BLaER1 treated with 17β-estradiol and CSF1 and Interleukin-3, amounts not matched to agents 10 nM and 100 nM (cell line): ENCODE results near the gene OTOA.
"Not testable (repeated sequence)": the region's sequence is repeated elsewhere in the genome, so short reads cannot be mapped to it uniquely, and the experiment has no call there.

Experiments used
- H3K27ac ChIP-seq, 11 experiments: shearing (Covaris generic); formaldehyde crosslinking; 2 replicates each; pipeline ENCODE4 v1.8.1; 2022
- H3K27me3 ChIP-seq, 11 experiments: shearing (Covaris generic); formaldehyde crosslinking; 2 replicates each; pipeline ENCODE4 v1.8.1; 2022
- H3K36me3 ChIP-seq, 11 experiments: shearing (Covaris generic); formaldehyde crosslinking; 2 replicates each; pipeline ENCODE4 v1.8.1; 2022
- H3K4me1 ChIP-seq, 10 experiments: shearing (Covaris generic); formaldehyde crosslinking; 2 replicates each; pipeline ENCODE4 v1.8.1; 2022
- H3K4me2 ChIP-seq, 11 experiments: shearing (Covaris generic); formaldehyde crosslinking; 2 replicates each; pipeline ENCODE4 v1.8.1; 2022
- H3K4me3 ChIP-seq, 10 experiments: shearing (Covaris generic); formaldehyde crosslinking; 2 replicates each; pipeline ENCODE4 v1.8.1; 2022
- H3K9ac ChIP-seq, 11 experiments: shearing (Covaris generic); formaldehyde crosslinking; 2 replicates each; pipeline ENCODE4 v1.8.1; 2022
- H3K9me3 ChIP-seq, 11 experiments: shearing (Covaris generic); formaldehyde crosslinking; replicated peaks in 1 of 11; 2 replicates each; pipeline ENCODE4 v1.8.1; 2022
- H4K20me1 ChIP-seq, 11 experiments: shearing (Covaris generic); formaldehyde crosslinking; 2 replicates each; pipeline ENCODE4 v1.8.1; 2022

OTOA gene

GRCh38 chr16:21772547-21773206 lies 108.9 kb downstream of the OTOA start:
- H3K27me3 ChIP-seq, H3K9me3 ChIP-seq, H4K20me1 ChIP-seq, H3K4me3 ChIP-seq, H3K27ac ChIP-seq, H3K9ac ChIP-seq, H3K36me3 ChIP-seq: not testable (repeated sequence)
- Histone ChIP-seq H3K4me1 (peaks cover 0 to 19% (median 0%) of the 10 kb centered on the region in 10 experiments; a peak in 2 of 20 replicates), H3K4me2 (peak overlapping the region in 1 of 11 experiments; percentile 42; a peak in 1 of 22 replicates)

- not testable (repeated sequence) for H3K36me3 ChIP-seq, H3K4me3 ChIP-seq, H3K4me2 ChIP-seq, H3K9me3 ChIP-seq, H4K20me1 ChIP-seq, H3K27ac ChIP-seq, H3K27me3 ChIP-seq, H3K9ac ChIP-seq
- H3K4me1 ChIP-seq, result peaks cover 0 to 19% (median 0%) of the 10 kb centered on the region in 10 experiments; a peak in 2 of 20 replicates
These were observed 109.4 kb downstream of the OTOA start for GRCh38 chr16:21773207-21773553.

- H3K27me3 ChIP-seq, H4K20me1 ChIP-seq, H3K9me3 ChIP-seq, H3K9ac ChIP-seq, H3K27ac ChIP-seq, H3K36me3 ChIP-seq, H3K4me2 ChIP-seq, H3K4me3 ChIP-seq, H3K4me1 ChIP-seq: not testable (repeated sequence)
These were observed 116.8 kb downstream of the OTOA start for GRCh38 chr16:21780525-21780924.

- H3K9me3 ChIP-seq, H4K20me1 ChIP-seq, H3K4me3 ChIP-seq, H3K36me3 ChIP-seq, H3K27me3 ChIP-seq, H3K9ac ChIP-seq: not testable (repeated sequence)
- H3K4me2 ChIP-seq, result peak overlapping the region in 1 of 11 experiments; percentile 61; a peak in 1 of 22 replicates
- H3K4me1 ChIP-seq, result peaks cover 0 to 12% (median 0%) of the 10 kb centered on the region in 10 experiments; a peak in 4 of 20 replicates
- peak overlapping the region in 7 of 11 experiments; percentile 49 to 85 (median 73); a peak in 13 of 22 replicates for H3K27ac ChIP-seq
These were observed 126.7 kb downstream of the OTOA start for GRCh38 chr16:21790506-21790905.

GRCh38 chr16:21793310-21793709 lies 129.5 kb downstream of the OTOA start:
- Histone ChIP-seq H3K4me1 (peaks cover 0 to 24% (median 0%) of the 10 kb centered on the region in 10 experiments; a peak in 4 of 20 replicates), H3K27ac (peak overlapping the region in 2 of 11 experiments; percentile 46 to 51; a peak in 1 of 22 replicates)
- not testable (repeated sequence) for H3K9me3 ChIP-seq, H4K20me1 ChIP-seq, H3K4me3 ChIP-seq, H3K27me3 ChIP-seq, H3K36me3 ChIP-seq, H3K4me2 ChIP-seq, H3K9ac ChIP-seq

GRCh38 chr16:21798601-21799000 lies 134.8 kb downstream of the OTOA start:
- H3K4me2 ChIP-seq, H3K27me3 ChIP-seq, H3K9me3 ChIP-seq, H3K36me3 ChIP-seq, H3K27ac ChIP-seq, H3K4me3 ChIP-seq, H3K9ac ChIP-seq, H4K20me1 ChIP-seq: not testable (repeated sequence)
- H3K4me1 ChIP-seq, result peaks cover 0 to 36% (median 0%) of the 10 kb centered on the region in 10 experiments; a peak in 4 of 20 replicates

GRCh38 chr16:21801538-21802374 lies 138.0 kb downstream of the OTOA start:
- not testable (repeated sequence) for H3K36me3 ChIP-seq, H3K9me3 ChIP-seq, H4K20me1 ChIP-seq, H3K27me3 ChIP-seq, H3K4me3 ChIP-seq
- H3K4me1 ChIP-seq, result peaks cover 0 to 22% (median 0%) of the 10 kb centered on the region in 10 experiments; a peak in 3 of 20 replicates
- peak overlapping the region in 2 of 11 experiments; percentile 40 to 47; a peak in 3 of 22 replicates for H3K4me2 ChIP-seq
- H3K27ac ChIP-seq, result peak overlapping the region in 3 of 11 experiments; percentile 22 to 71 (median 71); a peak in 5 of 22 replicates
- H3K9ac ChIP-seq, result peak overlapping the region in 2 of 11 experiments; percentile 58 to 70; a peak in 3 of 22 replicates

GRCh38 chr16:21802375-21802663 lies 138.6 kb downstream of the OTOA start:
- not testable (repeated sequence) for H3K27me3 ChIP-seq, H4K20me1 ChIP-seq, H3K9me3 ChIP-seq, H3K36me3 ChIP-seq, H3K4me3 ChIP-seq
- Histone ChIP-seq H3K27ac (peak overlapping the region in 3 of 11 experiments; percentile 22 to 71 (median 71); a peak in 4 of 22 replicates), H3K9ac (peak overlapping the region in 2 of 11 experiments; percentile 58 to 70; a peak in 3 of 22 replicates), H3K4me1 (peaks cover 0 to 20% (median 0%) of the 10 kb centered on the region in 10 experiments; a peak in 3 of 20 replicates), H3K4me2 (peak overlapping the region in 2 of 11 experiments; percentile 40 to 47; a peak in 3 of 22 replicates)
